GM21619 (cell line): ENCODE measurements around the gene CNGB1.
"Not testable (repeated sequence)": the region's sequence is repeated elsewhere in the genome, so short reads cannot be mapped to it uniquely, and the experiment has no call there.

ENCODE experiments used
- ATAC-seq: cut with Tn5 transposase; IDR thresholded peaks from one replicate; pipeline ENCODE4 v1.9.1; 2021; ENCODE audit not compliant: unreplicated experiment

The CNGB1 gene

GRCh38 chr16:57970970-57971369 lies at the start of gene CNGB1:
Gene CNGB1 (minus strand): TSS chr16:57971128. CDS start chr16:57967286, 3,842 bp downstream.
- no peak for ATAC-seq

GRCh38 chr16:58019866-58020538 lies 49.1 kb upstream of the CNGB1 start:
- no peak for ATAC-seq

- ATAC-seq: no peak
Observed at GRCh38 chr16:58018803-58019202, 47.9 kb upstream of the CNGB1 start.

- no peak for ATAC-seq
Observed at GRCh38 chr16:58016840-58017446, 46.0 kb upstream of the CNGB1 start.

- no peak for ATAC-seq
Observed at GRCh38 chr16:58013201-58013956, 42.5 kb upstream of the CNGB1 start.

- no peak for ATAC-seq
Observed at GRCh38 chr16:58012481-58012880, 41.6 kb upstream of the CNGB1 start.

- no peak for ATAC-seq
Observed at GRCh38 chr16:58011652-58012051, 40.7 kb upstream of the CNGB1 start.

GRCh38 chr16:58010886-58011285 lies 40.0 kb upstream of the CNGB1 start:
- ATAC-seq: no peak

- no peak for ATAC-seq
Observed at GRCh38 chr16:58009856-58010416, 39.0 kb upstream of the CNGB1 start.

GRCh38 chr16:58004736-58005135 lies 33.8 kb upstream of the CNGB1 start:
- ATAC-seq: not testable (repeated sequence)

GRCh38 chr16:58002936-58003335 lies 32.0 kb upstream of the CNGB1 start:
- ATAC-seq: no peak

GRCh38 chr16:58002416-58002800 lies 31.5 kb upstream of the CNGB1 start:
- ATAC-seq: no peak

GRCh38 chr16:58001781-58002415 lies 31.0 kb upstream of the CNGB1 start:
- ATAC-seq: no peak

- peak; percentile 72 for ATAC-seq
Observed at GRCh38 chr16:58000706-58001676, 30.1 kb upstream of the CNGB1 start, which contains the start of gene USB1. Gene USB1 (plus strand): TSS chr16:58001407. CDS start chr16:58001484, 77 bp downstream.

- ATAC-seq: peak; percentile 24
Observed at GRCh38 chr16:57999971-58000705, 29.2 kb upstream of the CNGB1 start, which contains the start of gene ZNF319. Gene ZNF319 (minus strand): TSS chr16:58000672. CDS start chr16:57998265, 2,407 bp downstream.

GRCh38 chr16:57999366-57999970 lies 28.5 kb upstream of the CNGB1 start:
- ATAC-seq: peak; percentile 1

- ATAC-seq: no peak
Observed at GRCh38 chr16:57998992-57999365, 28.1 kb upstream of the CNGB1 start.

- no peak for ATAC-seq
Observed at GRCh38 chr16:57998486-57998885, 27.6 kb upstream of the CNGB1 start.
